ENCODE data around the gene GDPGP1.
"Not testable (repeated sequence)": the region's sequence is repeated elsewhere in the genome, so short reads cannot be mapped to it uniquely, and the experiment has no call there.

GRCh38 chr15:90278467-90278866, 44.5 kb downstream of the GDPGP1 start:
- TF ChIP-seq POLR2A, CTCF, EP300, POLR2AphosphoS5 (IDR thresholded peaks at IDR 0.05): not testable (repeated sequence)
